Measurements from ENCODE around the gene NLRP14. TPM values are rescaled to one million over a fixed set of nuclear protein-coding genes. Genes with fewer than 3 reads are reported as not detected.

Gene NLRP14, protein sequence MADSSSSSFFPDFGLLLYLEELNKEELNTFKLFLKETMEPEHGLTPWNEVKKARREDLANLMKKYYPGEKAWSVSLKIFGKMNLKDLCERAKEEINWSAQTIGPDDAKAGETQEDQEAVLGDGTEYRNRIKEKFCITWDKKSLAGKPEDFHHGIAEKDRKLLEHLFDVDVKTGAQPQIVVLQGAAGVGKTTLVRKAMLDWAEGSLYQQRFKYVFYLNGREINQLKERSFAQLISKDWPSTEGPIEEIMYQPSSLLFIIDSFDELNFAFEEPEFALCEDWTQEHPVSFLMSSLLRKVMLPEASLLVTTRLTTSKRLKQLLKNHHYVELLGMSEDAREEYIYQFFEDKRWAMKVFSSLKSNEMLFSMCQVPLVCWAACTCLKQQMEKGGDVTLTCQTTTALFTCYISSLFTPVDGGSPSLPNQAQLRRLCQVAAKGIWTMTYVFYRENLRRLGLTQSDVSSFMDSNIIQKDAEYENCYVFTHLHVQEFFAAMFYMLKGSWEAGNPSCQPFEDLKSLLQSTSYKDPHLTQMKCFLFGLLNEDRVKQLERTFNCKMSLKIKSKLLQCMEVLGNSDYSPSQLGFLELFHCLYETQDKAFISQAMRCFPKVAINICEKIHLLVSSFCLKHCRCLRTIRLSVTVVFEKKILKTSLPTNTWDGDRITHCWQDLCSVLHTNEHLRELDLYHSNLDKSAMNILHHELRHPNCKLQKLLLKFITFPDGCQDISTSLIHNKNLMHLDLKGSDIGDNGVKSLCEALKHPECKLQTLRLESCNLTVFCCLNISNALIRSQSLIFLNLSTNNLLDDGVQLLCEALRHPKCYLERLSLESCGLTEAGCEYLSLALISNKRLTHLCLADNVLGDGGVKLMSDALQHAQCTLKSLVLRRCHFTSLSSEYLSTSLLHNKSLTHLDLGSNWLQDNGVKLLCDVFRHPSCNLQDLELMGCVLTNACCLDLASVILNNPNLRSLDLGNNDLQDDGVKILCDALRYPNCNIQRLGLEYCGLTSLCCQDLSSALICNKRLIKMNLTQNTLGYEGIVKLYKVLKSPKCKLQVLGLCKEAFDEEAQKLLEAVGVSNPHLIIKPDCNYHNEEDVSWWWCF
- under 0.01 TPM in 1 of 2 replicates, not detected in the other for total RNA-seq

DNA sequence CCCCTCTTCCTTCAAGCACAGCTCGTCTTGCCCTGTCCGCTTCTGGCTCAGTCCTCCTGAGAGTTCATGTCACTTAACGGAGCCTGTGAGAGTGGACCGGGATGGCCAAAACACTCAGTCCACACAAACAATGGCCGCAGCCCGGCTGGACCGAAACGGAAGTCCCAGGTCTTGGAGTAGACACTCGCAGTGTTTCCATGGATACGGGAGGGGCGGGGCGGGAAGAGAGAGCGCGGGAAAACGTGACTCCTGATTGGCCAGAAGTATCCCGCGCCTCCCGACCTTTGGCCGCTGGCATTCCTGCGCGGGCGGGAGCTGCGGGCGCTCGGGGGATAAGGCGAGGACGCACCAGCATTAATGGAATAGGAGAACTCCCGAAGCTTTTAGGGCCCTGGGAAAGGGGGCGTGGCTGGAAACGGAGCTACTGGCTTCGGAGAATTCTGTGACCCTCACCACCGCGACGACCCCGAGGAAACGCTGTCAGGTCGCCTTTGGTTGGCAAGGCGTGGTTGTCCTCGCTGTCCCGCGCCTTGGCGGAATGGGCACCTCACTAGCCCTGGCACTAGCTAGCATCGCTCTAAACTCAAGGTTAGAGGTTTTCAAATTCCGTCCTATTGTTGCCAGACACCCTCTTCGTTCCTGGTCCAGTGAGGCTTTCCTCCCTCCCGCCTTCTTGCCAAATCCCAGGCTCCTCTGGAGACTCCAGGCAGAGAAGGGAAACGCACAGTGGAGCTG lies at the start of gene NLRP14, which contains the start of gene ZNF214:
Gene NLRP14, plus strand, starts transcription at position 297 of the 735 bp plus-strand sequence. CDS start 18,108 bp downstream, outside the sequence.
Gene ZNF214, minus strand, starts transcription at position 164 of the 735 bp plus-strand sequence. CDS start 17,511 bp downstream, outside the sequence.

DNA sequence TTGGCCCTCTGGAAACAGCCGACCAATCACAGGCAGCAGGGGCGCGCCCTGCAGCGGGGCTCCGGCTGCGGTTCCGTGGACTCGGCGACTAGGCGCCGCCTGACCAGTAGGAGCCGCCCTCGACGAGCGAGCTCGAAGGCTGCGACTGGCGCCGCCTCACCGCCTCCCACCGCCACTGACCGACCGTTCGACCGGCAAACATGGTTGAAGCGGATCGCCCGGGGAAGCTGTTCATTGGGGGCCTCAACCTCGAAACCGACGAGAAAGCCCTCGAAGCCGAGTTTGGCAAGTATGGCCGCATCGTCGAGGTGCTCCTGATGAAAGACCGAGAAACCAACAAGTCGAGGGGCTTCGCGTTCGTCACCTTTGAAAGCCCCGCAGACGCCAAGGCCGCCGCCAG lies 68.6 kb downstream of the NLRP14 start, which contains the start of gene RBMXL2:
Gene RBMXL2, plus strand, starts transcription at position 78 of the 400 bp plus-strand sequence. Its CDS starts 123 bp downstream, at position 201.

Other genes starting within 250 kb of the NLRP14 start
- 0.18 and 0.29 TPM in 2 replicates for gene OR2AG2, start 248.5 kb upstream of the NLRP14 start, total RNA-seq
- not detected in 2 replicates for gene OR2AG1, start 237.5 kb upstream of the NLRP14 start, total RNA-seq
- not detected in 2 replicates for gene OR6A2, start 220.8 kb upstream of the NLRP14 start, total RNA-seq
- gene OR10A5, start 174.8 kb upstream of the NLRP14 start, total RNA-seq = not detected in 2 replicates
- gene OR10A2, start 157.4 kb upstream of the NLRP14 start, total RNA-seq = not detected in 2 replicates
- gene OR10A4, start 143.9 kb upstream of the NLRP14 start, total RNA-seq = not detected in 2 replicates
- not detected in 2 replicates for gene OR2D2, start 128.0 kb upstream of the NLRP14 start, total RNA-seq
- gene OR2D3, start 99.5 kb upstream of the NLRP14 start, total RNA-seq = not detected in 2 replicates
- gene ZNF215, start 94.1 kb upstream of the NLRP14 start, total RNA-seq = 5.7 and 6.3 TPM in 2 replicates
- gene ZNF214, start 133 bp upstream of the NLRP14 start, total RNA-seq = 2.1 and 2.3 TPM in 2 replicates
- gene RBMXL2, start 68.5 kb downstream of the NLRP14 start, total RNA-seq = not detected in 2 replicates
- 0.18 and 0.29 TPM in 2 replicates for gene SYT9, start 231.4 kb downstream of the NLRP14 start, total RNA-seq

Measured in myometrial cell (primary cell).